OCI-LY3 (cell line): ENCODE results near the gene CCDC106.

ENCODE experiments used
- CTCF ChIP-seq: fragments of 200-600, 300-600 bp; sonication (generic); IDR thresholded peaks from 2 replicates; pipeline ENCODE4 v1.5.1; 2014; ENCODE audit warnings: antibody characterized with exemption, low read length, low read depth
- EZH2phosphoT487 ChIP-seq: fragments of 200-600 bp; shearing (Covaris generic); IDR thresholded peaks from 2 replicates; pipeline ENCODE4 v1.6.1; 2018; ENCODE audit warnings: antibody characterized with exemption, mixed run types, low read depth

DNA sequence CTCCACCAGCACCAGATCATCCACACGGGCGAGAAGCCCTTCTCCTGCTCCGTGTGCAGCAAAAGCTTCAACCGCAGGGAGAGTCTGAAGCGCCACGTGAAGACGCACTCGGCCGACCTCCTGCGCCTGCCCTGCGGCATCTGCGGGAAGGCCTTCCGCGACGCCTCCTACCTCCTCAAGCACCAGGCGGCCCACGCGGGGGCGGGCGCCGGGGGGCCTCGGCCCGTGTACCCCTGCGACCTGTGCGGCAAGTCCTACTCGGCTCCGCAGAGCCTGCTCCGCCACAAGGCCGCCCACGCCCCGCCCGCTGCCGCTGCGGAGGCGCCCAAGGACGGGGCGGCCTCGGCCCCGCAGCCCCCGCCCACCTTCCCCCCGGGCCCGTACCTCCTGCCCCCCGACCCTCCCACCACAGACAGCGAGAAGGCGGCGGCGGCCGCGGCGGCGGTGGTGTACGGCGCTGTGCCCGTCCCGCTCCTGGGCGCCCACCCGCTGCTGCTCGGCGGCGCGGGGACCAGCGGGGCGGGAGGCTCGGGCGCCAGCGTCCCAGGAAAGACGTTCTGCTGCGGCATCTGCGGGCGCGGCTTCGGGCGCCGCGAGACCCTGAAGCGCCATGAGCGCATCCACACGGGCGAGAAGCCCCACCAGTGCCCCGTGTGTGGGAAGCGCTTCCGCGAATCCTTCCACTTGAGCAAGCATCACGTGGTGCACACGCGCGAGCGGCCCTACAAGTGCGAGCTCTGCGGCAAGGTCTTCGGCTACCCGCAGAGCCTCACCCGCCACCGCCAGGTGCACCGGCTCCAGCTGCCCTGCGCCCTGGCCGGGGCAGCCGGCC, 33.1 kb upstream of the CCDC106 start:
- no peak for TF ChIP-seq CTCF
- no peak for TF ChIP-seq EZH2phosphoT487
